ENCODE results near the gene SRPX. TPM values are rescaled to one million over a fixed set of nuclear protein-coding genes. Genes with fewer than 3 reads are reported as not detected.

Gene SRPX
- total RNA-seq, 1 donor from 2014 or later: 139 TPM

DNA sequence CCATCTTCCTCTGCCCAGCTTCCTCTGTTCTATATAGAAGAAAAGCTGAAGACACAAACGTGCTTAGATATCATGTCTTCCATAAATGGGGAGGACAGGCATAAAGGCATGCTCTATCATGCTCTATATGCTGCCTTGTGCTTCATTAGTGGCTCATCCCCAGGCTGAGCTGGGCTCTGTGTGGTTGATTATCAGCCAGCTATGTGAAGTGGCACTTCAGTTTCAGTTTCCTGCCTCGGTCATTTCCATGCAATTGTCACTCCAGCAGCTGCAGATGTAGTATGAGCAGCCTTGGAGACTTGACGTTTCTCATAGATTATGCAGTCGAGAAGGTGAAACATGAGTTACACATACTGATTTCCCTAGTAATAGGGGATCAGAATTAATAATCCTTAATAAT lies 108.1 kb downstream of the SRPX start:
- H3K4me3 ChIP-seq: no peak overlapping the region

DNA sequence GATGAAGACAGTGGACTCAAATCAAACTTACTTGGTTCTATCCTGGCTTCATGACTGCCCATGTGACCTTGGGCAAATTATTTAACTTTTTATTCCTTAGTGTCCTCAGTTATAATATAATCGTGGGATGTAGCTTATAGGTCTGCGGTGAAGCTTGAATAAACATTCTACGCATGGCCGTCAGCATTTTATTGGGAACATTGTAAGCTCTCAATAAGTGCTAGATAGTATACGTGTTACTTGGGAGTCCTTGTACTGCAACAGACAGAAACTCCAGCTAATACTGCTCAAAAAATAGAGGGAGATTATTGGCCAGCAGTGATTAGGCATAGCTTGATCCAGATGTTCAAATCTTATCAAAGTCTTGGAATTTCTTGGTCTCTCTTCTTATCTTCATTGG lies 109.5 kb downstream of the SRPX start:
- TF ChIP-seq, protein P1, sequence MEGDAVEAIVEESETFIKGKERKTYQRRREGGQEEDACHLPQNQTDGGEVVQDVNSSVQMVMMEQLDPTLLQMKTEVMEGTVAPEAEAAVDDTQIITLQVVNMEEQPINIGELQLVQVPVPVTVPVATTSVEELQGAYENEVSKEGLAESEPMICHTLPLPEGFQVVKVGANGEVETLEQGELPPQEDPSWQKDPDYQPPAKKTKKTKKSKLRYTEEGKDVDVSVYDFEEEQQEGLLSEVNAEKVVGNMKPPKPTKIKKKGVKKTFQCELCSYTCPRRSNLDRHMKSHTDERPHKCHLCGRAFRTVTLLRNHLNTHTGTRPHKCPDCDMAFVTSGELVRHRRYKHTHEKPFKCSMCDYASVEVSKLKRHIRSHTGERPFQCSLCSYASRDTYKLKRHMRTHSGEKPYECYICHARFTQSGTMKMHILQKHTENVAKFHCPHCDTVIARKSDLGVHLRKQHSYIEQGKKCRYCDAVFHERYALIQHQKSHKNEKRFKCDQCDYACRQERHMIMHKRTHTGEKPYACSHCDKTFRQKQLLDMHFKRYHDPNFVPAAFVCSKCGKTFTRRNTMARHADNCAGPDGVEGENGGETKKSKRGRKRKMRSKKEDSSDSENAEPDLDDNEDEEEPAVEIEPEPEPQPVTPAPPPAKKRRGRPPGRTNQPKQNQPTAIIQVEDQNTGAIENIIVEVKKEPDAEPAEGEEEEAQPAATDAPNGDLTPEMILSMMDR (IDR thresholded peaks at IDR 0.05): no peak

More for the DNA sequence above, 108.1 kb downstream of the SRPX start:
- H3K4me1 ChIP-seq: no peaks in the 10 kb centered on the region
- no peak overlapping the region for H3K27ac ChIP-seq
- no peaks in the 10 kb centered on the region for H3K36me3 ChIP-seq
- intact Hi-C loops (cut with DNase I): no loop called here
- TF ChIP-seq, protein P1 (IDR thresholded peaks at IDR 0.05): no peak
- no peak for DNase-seq (ENCODE audit: low spot score in 2 of 2)
- no peaks in the 10 kb centered on the region for H3K27me3 ChIP-seq
- H3K9me3 ChIP-seq: no peaks in the 10 kb centered on the region

DNA sequence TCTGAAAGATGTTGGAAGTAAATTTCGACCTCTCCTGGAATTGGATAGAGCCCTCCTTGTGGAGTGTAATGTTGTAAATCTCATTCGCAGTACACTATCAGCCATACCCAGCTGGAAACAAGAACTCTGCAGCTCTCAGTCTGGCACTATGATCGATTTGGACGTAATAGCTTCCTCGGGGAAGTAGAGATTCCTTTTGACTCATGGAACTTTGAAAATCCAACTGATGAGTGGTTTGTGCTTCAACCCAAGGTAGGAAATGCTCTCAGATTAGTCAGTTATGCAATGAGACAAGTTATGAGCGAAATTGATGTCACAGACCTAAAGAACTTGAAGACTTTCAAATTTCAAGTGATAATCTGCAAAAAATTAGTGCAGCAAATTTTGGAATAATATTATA lies 110.4 kb downstream of the SRPX start:
- Histone ChIP-seq H3K27me3 (no peaks in the 10 kb centered on the region), H3K4me1 (no peaks in the 10 kb centered on the region), H3K36me3 (no peaks in the 10 kb centered on the region), H3K4me3 (no peak overlapping the region), H3K27ac (no peak overlapping the region), H3K9me3 (no peaks in the 10 kb centered on the region)
- DNase-seq (ENCODE audit: low spot score in 2 of 2): no peak
- intact Hi-C loops (cut with DNase I): no loop called here
- TF ChIP-seq, protein P1 (IDR thresholded peaks at IDR 0.05): no peak

More for the DNA sequence above, 109.5 kb downstream of the SRPX start:
- no peaks in the 10 kb centered on the region for H3K4me1 ChIP-seq
- intact Hi-C loops (cut with DNase I): no loop called here
- H3K4me3 ChIP-seq: no peak overlapping the region
- no peak for DNase-seq (ENCODE audit: low spot score in 2 of 2)
- H3K36me3 ChIP-seq: no peaks in the 10 kb centered on the region
- no peaks in the 10 kb centered on the region for H3K27me3 ChIP-seq
- H3K27ac ChIP-seq: no peak overlapping the region
- H3K9me3 ChIP-seq: no peaks in the 10 kb centered on the region

DNA sequence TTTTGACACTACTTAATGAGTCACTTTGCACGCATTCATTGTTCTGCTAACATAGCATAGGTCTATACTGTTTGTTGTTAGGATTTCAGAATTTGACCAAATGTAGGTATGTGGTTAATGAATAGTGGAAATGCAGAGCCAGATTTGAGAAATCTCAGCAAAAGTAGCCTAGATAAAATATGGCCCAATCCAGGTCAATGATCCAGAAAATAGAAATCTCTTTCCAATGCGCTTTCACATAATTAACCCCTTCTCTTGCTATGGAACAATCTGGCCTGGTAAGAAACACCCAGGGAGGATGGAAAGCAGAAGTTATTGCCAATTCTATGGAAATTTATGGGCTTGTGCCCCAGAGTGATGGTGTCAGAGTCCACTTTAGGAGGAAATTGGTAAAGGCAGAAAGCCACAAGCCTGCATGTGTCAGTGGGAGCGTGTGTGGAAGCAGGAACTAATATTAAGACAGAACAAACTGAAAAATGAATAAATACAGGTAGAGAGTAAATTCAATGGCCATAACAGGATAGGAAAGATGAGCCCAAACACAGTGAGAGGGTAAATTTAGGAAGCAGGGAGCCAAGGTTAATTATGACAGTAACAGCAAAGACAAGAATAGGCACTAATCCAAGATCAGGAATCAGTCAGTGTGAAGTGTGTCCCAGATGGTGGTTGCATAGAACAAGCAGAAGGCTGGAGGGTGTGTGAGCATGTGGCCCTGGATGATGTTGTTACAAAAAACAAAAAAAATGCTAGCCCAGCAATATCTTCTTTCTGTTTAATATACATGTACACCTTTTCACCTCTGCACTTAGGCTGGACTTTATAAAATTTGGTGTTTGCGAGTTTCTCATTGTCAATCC lies 111.4 kb downstream of the SRPX start:
- H3K9me3 ChIP-seq: no peaks in the 10 kb centered on the region
- H3K36me3 ChIP-seq: no peaks in the 10 kb centered on the region
- no peak overlapping the region for H3K4me3 ChIP-seq
- H3K27ac ChIP-seq: no peak overlapping the region
- TF ChIP-seq, protein P1 (IDR thresholded peaks at IDR 0.05): no peak
- DNase-seq (ENCODE audit: low spot score in 2 of 2): no peak
- intact Hi-C loops (cut with DNase I): no loop called here
- no peaks in the 10 kb centered on the region for H3K4me1 ChIP-seq
- H3K27me3 ChIP-seq: no peaks in the 10 kb centered on the region

DNA sequence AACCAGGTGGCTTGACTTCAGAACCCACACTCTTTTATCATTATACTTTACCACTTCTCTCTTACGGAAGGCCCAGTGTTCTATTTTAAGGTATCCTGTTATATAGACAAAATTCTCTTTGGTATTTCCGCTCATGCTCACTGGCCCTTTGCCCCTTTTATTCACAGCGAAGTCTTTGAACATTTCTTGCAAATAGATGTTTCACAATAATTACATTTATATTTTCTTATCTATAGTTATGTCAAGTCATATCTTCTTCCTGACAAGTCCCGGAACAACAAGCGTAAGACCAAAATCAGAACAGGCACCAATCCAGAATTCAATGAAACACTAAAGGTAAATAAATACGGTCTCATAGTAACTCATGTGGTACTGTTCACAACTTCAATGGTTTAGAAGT lies 112.3 kb downstream of the SRPX start:
- Histone ChIP-seq H3K4me1 (no peaks in the 10 kb centered on the region), H3K4me3 (no peak overlapping the region), H3K36me3 (no peaks in the 10 kb centered on the region), H3K27me3 (no peaks in the 10 kb centered on the region), H3K27ac (no peak overlapping the region), H3K9me3 (no peaks in the 10 kb centered on the region)
- TF ChIP-seq, protein P1 (IDR thresholded peaks at IDR 0.05): no peak
- intact Hi-C loops (cut with DNase I): no loop called here
- no peak for DNase-seq (ENCODE audit: low spot score in 2 of 2)

Measured in ascending aorta (tissue), 2 donors.